Spleen (tissue), 11 donors: ENCODE data around the gene SKIC8. TPM values are rescaled to one million over a fixed set of nuclear protein-coding genes. Genes with fewer than 3 reads are reported as not detected.

Experiments
- DNase-seq: peaks from one replicate; pipeline ENCODE4 v3.0.0-alpha.2; 2020
- H3K27ac ChIP-seq, 8 donors: fragments of 200-600 bp; sonication (generic) in 7 of 8; 1 replicate in 4 of 8; 2 replicates in 4 of 8; pipeline versions ENCODE4 v1.5.0 to v1.8.0; 2016 to 2021; ENCODE audit warnings: inconsistent platforms in 4 of 8, mild to moderate bottlenecking in 4 of 8, moderate library complexity in 1 of 8
- H3K27me3 ChIP-seq, 7 donors: fragments of 200-600 bp; sonication (generic) in 6 of 7; replicated peaks in 1 of 7; 1 replicate in 4 of 7; 2 replicates in 3 of 7; pipeline versions ENCODE4 v1.5.0 to v1.8.0; 2016 to 2021; ENCODE audit warnings: inconsistent platforms in 3 of 7, mild to moderate bottlenecking in 1 of 7
- H3K36me3 ChIP-seq, 6 donors: fragments of 200-600 bp; sonication (generic) in 5 of 6; 1 replicate in 4 of 6; 2 replicates in 2 of 6; pipeline versions ENCODE4 v1.5.0 to v1.8.0; 2016 to 2021; ENCODE audit warnings: inconsistent platforms in 2 of 6
- H3K4me1 ChIP-seq, 6 donors: fragments of 200-600 bp; sonication (generic) in 5 of 6; 1 replicate in 3 of 6; 2 replicates in 3 of 6; pipeline versions ENCODE4 v1.5.0 to v1.8.0; 2016 to 2021; ENCODE audit warnings: inconsistent platforms in 3 of 6
- H3K4me3 ChIP-seq, 8 donors: fragments of 200-600 bp; sonication (generic) in 7 of 8; 1 replicate in 4 of 8; 2 replicates in 4 of 8; pipeline versions ENCODE4 v1.5.0 to v1.8.0; 2016 to 2021; ENCODE audit warnings: inconsistent platforms in 4 of 8, mild to moderate bottlenecking in 4 of 8, moderate library complexity in 2 of 8
- H3K9me3 ChIP-seq, 8 donors: fragments of 200-600 bp; sonication (generic) in 7 of 8; 1 replicate in 4 of 8; 2 replicates in 4 of 8; pipeline versions ENCODE4 v1.5.0 to v1.8.0; 2016 to 2021; ENCODE audit warnings: inconsistent platforms in 4 of 8
- CTCF ChIP-seq, 11 experiments: fragments of 200-600 bp in 7 of 11; fragments of 450-650 bp in 4 of 11; sonication (generic) in 4 of 11; IDR thresholded peaks in 8 of 11; conservative IDR thresholded peaks in 3 of 11; 1 replicate in 7 of 11; 2 replicates in 4 of 11; pipeline versions ENCODE4 v1.4.0 to v1.8.0; 2016 to 2021; ENCODE audit warnings: antibody characterized with exemption in 11 of 11, inconsistent platforms in 4 of 11, mild to moderate bottlenecking in 1 of 11
- POLR2A ChIP-seq, 3 donors: fragments of 450-650 bp; IDR thresholded peaks; one replicate each; pipeline ENCODE4 v1.5.1; 2017; ENCODE audit warnings: antibody characterized with exemption in 3 of 3, mild to moderate bottlenecking in 1 of 3
- POLR2AphosphoS5 ChIP-seq, 3 donors: sonication (generic); formaldehyde crosslinking; IDR thresholded peaks; one replicate each; pipeline ENCODE4 v1.5.1; 2017; ENCODE audit warnings: antibody characterized with exemption in 3 of 3
- WGBS, 5 donors: extraction: QIAGEN DNeasy Blood & Tissue Kit in 3 of 5; methylation state at CpG; one replicate each; pipeline versions ENCODE4 v1.1.5 to v1.1.7; 2013 to 2018; 5-methylcytosine and 5-hydroxymethylcytosine counted together
- intact Hi-C: fragments of 100-400 bp; cut with DNase I; formaldehyde crosslinking; loops from one replicate; pipeline ENCODE4 v1.15.0; 2023; ENCODE audit warnings: low total_unique reads
- polyA plus RNA-seq, 3 donors: library from polyadenylated mRNA; stranded (reverse); fragments of 200-250 nt; gene quantifications; one replicate each; pipeline ENCODE4 v1.2.1, GENCODE V29; 2013
- total RNA-seq, 7 donors: library from RNA; depleted of rRNA in 3 of 7; stranded (reverse); fragments of >200 nt in 3 of 7; fragmentation: NEBNext Ultra II Directional in 4 of 7; extraction: Animal tissue kit (Norgen Biotek cat#: 25700) in 4 of 7; gene quantifications; one replicate each; pipeline versions ENCODE4 v1.1.0 to v1.2.1, GENCODE V29; 2016 to 2021
- donor health status: healthy with polysubstance abuse.
- donor health status: DM: no; HTN: no; CAD: no; lungs with moderate emphysema.
- donor health status: DM: no; HTN: no; CAD: no.
- donor health status: Bipolar disorder and iron deficiency.
- donor health status: healthy.
- donor health status: DM: no; HTN: no; CAD: no.
- donor health status: DM: yes; HTN: yes; CAD: no.

The SKIC8 gene
- total and polyA plus RNA-seq, 10 donors = 33.3 to 60.6 (median 41.7) TPM

- H3K27me3 ChIP-seq = no peaks in the 10 kb centered on the region
- H3K36me3 ChIP-seq = peaks cover 0 to 78% (median 35%) of the 10 kb centered on the region in 6 donors
- peaks cover 0 to 14% (median 3%) of the 10 kb centered on the region in 6 donors for H3K4me1 ChIP-seq
- H3K9me3 ChIP-seq = no peaks in the 10 kb centered on the region
- no peak overlapping the region for H3K4me3 ChIP-seq
- 87 to 98% (median 93%) methylated on average over 3 of the region's 3 CpGs for WGBS, 5 donors
- intact Hi-C loops = no loop called here
- no peak overlapping the region for H3K27ac ChIP-seq
- no peak for DNase-seq
- TF ChIP-seq CTCF (IDR thresholded peaks at IDR 0.05 in 8 of 11, conservative IDR thresholded peaks at IDR 0.05 in 3 of 11) = no peak
- TF ChIP-seq POLR2A (IDR thresholded peaks at IDR 0.05) = no peak
- TF ChIP-seq POLR2AphosphoS5 (IDR thresholded peaks at IDR 0.05) = no peak
Measured at GRCh38 chr15:78272776-78273175, 26.6 kb downstream of the SKIC8 start.

DNA sequence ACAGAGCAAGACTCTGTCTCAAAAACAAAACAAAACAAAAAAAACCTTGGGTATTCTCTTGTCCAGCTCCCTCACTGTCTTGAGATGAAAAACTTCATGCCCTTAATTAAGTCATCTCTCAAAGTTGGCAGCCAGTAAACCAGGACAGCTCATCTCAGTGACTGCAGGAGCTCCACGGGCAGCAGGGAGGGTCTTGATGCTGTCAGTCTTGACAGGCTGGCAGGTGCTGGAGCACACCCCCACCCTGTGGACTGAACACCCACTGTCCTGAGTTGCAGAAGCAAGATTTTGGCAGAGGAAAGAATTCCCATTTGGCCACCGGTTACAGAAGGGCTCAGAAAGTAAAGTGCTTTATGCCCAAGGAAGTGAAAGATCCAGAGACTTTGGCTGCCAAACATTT, 27.1 kb downstream of the SKIC8 start:
- Histone ChIP-seq H3K4me1 (peaks cover 0 to 9% (median 0%) of the 10 kb centered on the region in 6 donors), H3K9me3 (no peaks in the 10 kb centered on the region), H3K27ac (no peak overlapping the region), H3K36me3 (peaks cover 0 to 73% (median 33%) of the 10 kb centered on the region in 6 donors), H3K27me3 (no peaks in the 10 kb centered on the region), H3K4me3 (no peak overlapping the region)
- WGBS, 5 donors = 76 to 90% (median 82%) methylated on average over 2 of the region's 2 CpGs
- intact Hi-C loops = no loop called here
- TF ChIP-seq CTCF (IDR thresholded peaks at IDR 0.05 in 8 of 11, conservative IDR thresholded peaks at IDR 0.05 in 3 of 11) (no peak), POLR2AphosphoS5 (IDR thresholded peaks at IDR 0.05) (no peak), POLR2A (IDR thresholded peaks at IDR 0.05) (no peak)
- DNase-seq = no peak

DNA sequence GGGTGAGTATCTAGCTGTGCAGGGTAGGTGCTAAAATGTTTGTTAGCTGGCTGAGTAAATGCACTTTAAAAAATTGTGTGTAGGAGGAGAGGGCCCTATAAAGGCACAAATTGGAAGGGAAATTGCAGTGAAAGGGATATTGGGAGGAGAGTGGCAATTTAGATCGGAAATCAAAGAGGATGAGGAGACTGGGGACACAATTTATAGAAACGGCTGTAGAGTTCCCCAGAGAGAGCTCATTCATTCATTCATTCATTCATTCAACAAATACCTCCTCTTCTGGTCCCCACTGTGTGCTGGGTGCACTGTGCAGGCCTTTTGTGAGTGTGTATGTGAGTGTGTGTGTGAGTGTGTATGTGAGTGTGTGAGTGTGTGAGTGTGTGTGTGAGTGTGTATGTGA, 32.6 kb downstream of the SKIC8 start:
- peaks cover 0 to 20% (median 6%) of the 10 kb centered on the region in 6 donors for H3K36me3 ChIP-seq
- H3K4me3 ChIP-seq = no peak overlapping the region
- H3K27me3 ChIP-seq = no peaks in the 10 kb centered on the region
- no peaks in the 10 kb centered on the region for H3K9me3 ChIP-seq
- no peak for DNase-seq
- no peak for TF ChIP-seq POLR2A (IDR thresholded peaks at IDR 0.05)
- no peak for TF ChIP-seq POLR2AphosphoS5 (IDR thresholded peaks at IDR 0.05)
- TF ChIP-seq CTCF (IDR thresholded peaks at IDR 0.05 in 8 of 11, conservative IDR thresholded peaks at IDR 0.05 in 3 of 11) = no peak
- H3K27ac ChIP-seq = no peak overlapping the region
- intact Hi-C loops = no loop called here
- WGBS, 5 donors = 71 to 85% (median 82%) methylated on average over 2 of the region's 2 CpGs
- H3K4me1 ChIP-seq = peaks cover 9 to 39% (median 26%) of the 10 kb centered on the region in 6 donors

GRCh38 chr15:78266229-78266628, 33.2 kb downstream of the SKIC8 start:
- no peak for TF ChIP-seq POLR2A (IDR thresholded peaks at IDR 0.05)
- no peak for TF ChIP-seq POLR2AphosphoS5 (IDR thresholded peaks at IDR 0.05)
- no peak for TF ChIP-seq CTCF (IDR thresholded peaks at IDR 0.05 in 8 of 11, conservative IDR thresholded peaks at IDR 0.05 in 3 of 11)
- Histone ChIP-seq H3K4me3 (no peak overlapping the region), H3K27me3 (no peaks in the 10 kb centered on the region), H3K36me3 (peaks cover 0 to 15% (median 5%) of the 10 kb centered on the region in 6 donors), H3K9me3 (no peaks in the 10 kb centered on the region), H3K27ac (no peak overlapping the region), H3K4me1 (peaks cover 9 to 39% (median 26%) of the 10 kb centered on the region in 6 donors)
- intact Hi-C loops = no loop called here
- no peak for DNase-seq
